ENCODE measurements around the gene TMEM91.
A peak's percentile ranks its signal among the peaks of the same experiment; 100 is the strongest.
"Not testable (repeated sequence)": the region's sequence is repeated elsewhere in the genome, so short reads cannot be mapped to it uniquely, and the experiment has no call there.

Gene TMEM91

GRCh38 chr19:41353466-41354342 is 22.6 kb upstream of the TMEM91 start, which contains the start of gene TGFB1:
Gene TGFB1 (minus strand): TSS chr19:41353922. CDS start chr19:41353044, 878 bp downstream.
- peak; percentile 90 for DNase-seq

- DNase-seq = no peak
These were observed 21.9 kb upstream of the TMEM91 start for GRCh38 chr19:41354343-41354953.

- DNase-seq = no peak
These were observed 21.3 kb upstream of the TMEM91 start for GRCh38 chr19:41355035-41355434.

GRCh38 chr19:41355802-41356201 is 20.5 kb upstream of the TMEM91 start:
- no peak for DNase-seq

GRCh38 chr19:41356984-41357739 is 19.2 kb upstream of the TMEM91 start:
- peak; percentile 41 for DNase-seq

GRCh38 chr19:41357746-41358145 is 18.6 kb upstream of the TMEM91 start:
- no peak for DNase-seq

GRCh38 chr19:41359741-41360140 is 16.6 kb upstream of the TMEM91 start:
- DNase-seq = no peak

- no peak for DNase-seq
These were observed 14.0 kb upstream of the TMEM91 start for GRCh38 chr19:41362143-41362847.

- no peak for DNase-seq
These were observed 13.0 kb upstream of the TMEM91 start for GRCh38 chr19:41363371-41363752.

GRCh38 chr19:41363753-41364523 is 12.4 kb upstream of the TMEM91 start, which contains the start of gene B9D2:
Gene B9D2 (minus strand): TSS chr19:41364149. CDS start chr19:41363519, 630 bp downstream.
- DNase-seq = peak; percentile 99

- no peak for DNase-seq
These were observed 11.6 kb upstream of the TMEM91 start for GRCh38 chr19:41364524-41365391.

GRCh38 chr19:41366089-41366488 is 10.2 kb upstream of the TMEM91 start:
- no peak for DNase-seq

GRCh38 chr19:41367848-41368301 is 8.5 kb upstream of the TMEM91 start:
- no peak for DNase-seq

- DNase-seq = no peak
These were observed 6.6 kb upstream of the TMEM91 start for GRCh38 chr19:41369769-41370168.

GRCh38 chr19:41371119-41371518 is 5.2 kb upstream of the TMEM91 start:
- DNase-seq = not testable (repeated sequence)

GRCh38 chr19:41371541-41371940 is 4.8 kb upstream of the TMEM91 start:
- DNase-seq = no peak

GRCh38 chr19:41372501-41372900 is 3.8 kb upstream of the TMEM91 start:
- DNase-seq = no peak

- no peak for DNase-seq
These were observed 2.3 kb upstream of the TMEM91 start for GRCh38 chr19:41373993-41374392.

- peak; percentile 21 for DNase-seq
These were observed 649 bp downstream of the TMEM91 start for GRCh38 chr19:41376998-41377365.

- DNase-seq = no peak
These were observed 1.8 kb downstream of the TMEM91 start for GRCh38 chr19:41377977-41378709.

Measured in stimulated activated CD4-positive, alpha-beta T cell treated with anti-CD3 and anti-CD28 coated beads, Interleukin-4, amount 100 ng/mL, for 24 hours (primary cell).